ENCODE measurements around the gene F10.

The F10 gene

GRCh38 chr13:113122550-113123225 is at the start of gene F10:
TSS of gene F10 (plus strand) at chr13:113122799. CDS start at chr13:113122856, 57 bp downstream.
- no peak for TF ChIP-seq CTCF (IDR thresholded peaks at IDR 0.05)
- Mint-ChIP-seq H3K4me3 (peak within 1 kb of the TSS; percentile 8), H3K36me3 (ENCODE audit: low read depth) (no peaks in the 10 kb centered on the region), H3K4me1 (peaks cover 31% of the 10 kb centered on the region), H3K27ac (no peak within 1 kb of the TSS), H3K9me3 (no peaks in the 10 kb centered on the region), H3K27me3 (ENCODE audit: low read depth, poor library complexity) (peaks cover 25% of the 10 kb centered on the region)
- peak; percentile 54 for DNase-seq

GRCh38 chr13:113073942-113074341 is 48.7 kb upstream of the F10 start:
- Mint-ChIP-seq H3K36me3 (ENCODE audit: low read depth) (peaks cover 51% of the 10 kb centered on the region), H3K27ac (no peak overlapping the region)
- no peak for TF ChIP-seq CTCF (IDR thresholded peaks at IDR 0.05)

GRCh38 chr13:113074401-113074800 is 48.2 kb upstream of the F10 start:
- H3K27ac Mint-ChIP-seq = no peak overlapping the region
- H3K4me3 Mint-ChIP-seq = no peak overlapping the region
- H3K4me1 Mint-ChIP-seq = no peaks in the 10 kb centered on the region
- H3K9me3 Mint-ChIP-seq = peaks cover 22% of the 10 kb centered on the region
- peaks cover 8% of the 10 kb centered on the region for H3K27me3 Mint-ChIP-seq (ENCODE audit: low read depth, poor library complexity)
- peaks cover 51% of the 10 kb centered on the region for H3K36me3 Mint-ChIP-seq (ENCODE audit: low read depth)
- DNase-seq = no peak
- TF ChIP-seq CTCF (IDR thresholded peaks at IDR 0.05) = no peak

More at GRCh38 chr13:113073942-113074341, 48.7 kb upstream of the F10 start:
- Mint-ChIP-seq H3K4me1 (no peaks in the 10 kb centered on the region), H3K27me3 (ENCODE audit: low read depth, poor library complexity) (peaks cover 8% of the 10 kb centered on the region), H3K4me3 (no peak overlapping the region), H3K9me3 (peaks cover 22% of the 10 kb centered on the region)
- no peak for DNase-seq

- no peak for TF ChIP-seq CTCF (IDR thresholded peaks at IDR 0.05)
- no peak for DNase-seq
- Mint-ChIP-seq H3K27ac (no peak overlapping the region), H3K4me1 (no peaks in the 10 kb centered on the region), H3K27me3 (ENCODE audit: low read depth, poor library complexity) (peaks cover 11% of the 10 kb centered on the region), H3K9me3 (peaks cover 22% of the 10 kb centered on the region), H3K4me3 (no peak overlapping the region), H3K36me3 (ENCODE audit: low read depth) (peaks cover 51% of the 10 kb centered on the region)
Observed at GRCh38 chr13:113074876-113075275, 47.7 kb upstream of the F10 start.

GRCh38 chr13:113075711-113076110 is 46.9 kb upstream of the F10 start:
- no peaks in the 10 kb centered on the region for H3K4me1 Mint-ChIP-seq
- no peak for TF ChIP-seq CTCF (IDR thresholded peaks at IDR 0.05)
- peaks cover 45% of the 10 kb centered on the region for H3K36me3 Mint-ChIP-seq (ENCODE audit: low read depth)
- H3K27ac Mint-ChIP-seq = peak overlapping the region; percentile 25
- DNase-seq = no peak
- peaks cover 22% of the 10 kb centered on the region for H3K9me3 Mint-ChIP-seq
- no peak overlapping the region for H3K4me3 Mint-ChIP-seq
- peaks cover 6% of the 10 kb centered on the region for H3K27me3 Mint-ChIP-seq (ENCODE audit: low read depth, poor library complexity)

Measured in nephron progenitor cell (in vitro differentiated cells).